Measurements from ENCODE around the gene TAF10. TPM values are rescaled to one million over a fixed set of nuclear protein-coding genes. Genes with fewer than 3 reads are reported as not detected.

Gene TAF10
- total and polyA plus RNA-seq, 2 of the 13 experiments (the other 11 are each of a cell fraction or from before 2014, with no cell fraction given) = 71.3 to 134 TPM

DNA sequence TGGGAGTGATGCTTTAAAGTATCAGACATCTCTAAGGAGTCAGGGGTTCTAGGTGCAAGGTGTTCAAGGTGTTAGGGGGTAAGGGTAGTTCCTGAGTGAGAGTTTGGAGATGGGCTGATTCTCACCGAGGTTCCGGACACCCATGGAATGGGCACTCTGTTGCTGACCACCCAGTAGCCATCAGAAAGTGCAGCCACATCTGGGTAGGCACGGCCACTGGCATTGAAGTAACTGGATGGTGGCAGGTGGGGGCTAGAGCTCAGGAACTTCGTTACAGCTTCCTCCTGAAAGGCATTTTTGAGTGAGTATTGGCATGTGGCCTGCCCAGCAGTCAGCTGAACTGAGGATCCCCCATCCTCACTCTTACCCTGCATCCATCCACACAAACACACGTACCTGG is 3.0 kb upstream of the TAF10 start (continued):
- TF ChIP-seq, protein P1, sequence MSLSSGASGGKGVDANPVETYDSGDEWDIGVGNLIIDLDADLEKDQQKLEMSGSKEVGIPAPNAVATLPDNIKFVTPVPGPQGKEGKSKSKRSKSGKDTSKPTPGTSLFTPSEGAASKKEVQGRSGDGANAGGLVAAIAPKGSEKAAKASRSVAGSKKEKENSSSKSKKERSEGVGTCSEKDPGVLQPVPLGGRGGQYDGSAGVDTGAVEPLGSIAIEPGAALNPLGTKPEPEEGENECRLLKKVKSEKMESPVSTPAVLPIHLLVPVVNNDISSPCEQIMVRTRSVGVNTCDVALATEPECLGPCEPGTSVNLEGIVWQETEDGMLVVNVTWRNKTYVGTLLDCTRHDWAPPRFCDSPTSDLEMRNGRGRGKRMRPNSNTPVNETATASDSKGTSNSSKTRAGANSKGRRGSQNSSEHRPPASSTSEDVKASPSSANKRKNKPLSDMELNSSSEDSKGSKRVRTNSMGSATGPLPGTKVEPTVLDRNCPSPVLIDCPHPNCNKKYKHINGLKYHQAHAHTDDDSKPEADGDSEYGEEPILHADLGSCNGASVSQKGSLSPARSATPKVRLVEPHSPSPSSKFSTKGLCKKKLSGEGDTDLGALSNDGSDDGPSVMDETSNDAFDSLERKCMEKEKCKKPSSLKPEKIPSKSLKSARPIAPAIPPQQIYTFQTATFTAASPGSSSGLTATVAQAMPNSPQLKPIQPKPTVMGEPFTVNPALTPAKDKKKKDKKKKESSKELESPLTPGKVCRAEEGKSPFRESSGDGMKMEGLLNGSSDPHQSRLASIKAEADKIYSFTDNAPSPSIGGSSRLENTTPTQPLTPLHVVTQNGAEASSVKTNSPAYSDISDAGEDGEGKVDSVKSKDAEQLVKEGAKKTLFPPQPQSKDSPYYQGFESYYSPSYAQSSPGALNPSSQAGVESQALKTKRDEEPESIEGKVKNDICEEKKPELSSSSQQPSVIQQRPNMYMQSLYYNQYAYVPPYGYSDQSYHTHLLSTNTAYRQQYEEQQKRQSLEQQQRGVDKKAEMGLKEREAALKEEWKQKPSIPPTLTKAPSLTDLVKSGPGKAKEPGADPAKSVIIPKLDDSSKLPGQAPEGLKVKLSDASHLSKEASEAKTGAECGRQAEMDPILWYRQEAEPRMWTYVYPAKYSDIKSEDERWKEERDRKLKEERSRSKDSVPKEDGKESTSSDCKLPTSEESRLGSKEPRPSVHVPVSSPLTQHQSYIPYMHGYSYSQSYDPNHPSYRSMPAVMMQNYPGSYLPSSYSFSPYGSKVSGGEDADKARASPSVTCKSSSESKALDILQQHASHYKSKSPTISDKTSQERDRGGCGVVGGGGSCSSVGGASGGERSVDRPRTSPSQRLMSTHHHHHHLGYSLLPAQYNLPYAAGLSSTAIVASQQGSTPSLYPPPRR (CRISPR knock-in tag; IDR thresholded peaks at IDR 0.05; ENCODE audit: borderline replicate concordance) = no peak
- TF ChIP-seq AHR (CRISPR knock-in tag; IDR thresholded peaks at IDR 0.05) = no peak
- TF ChIP-seq RBM39 (IDR thresholded peaks at IDR 0.05; ENCODE audit: low read depth, low read length, poor library complexity, severe bottlenecking) = no peak

DNA sequence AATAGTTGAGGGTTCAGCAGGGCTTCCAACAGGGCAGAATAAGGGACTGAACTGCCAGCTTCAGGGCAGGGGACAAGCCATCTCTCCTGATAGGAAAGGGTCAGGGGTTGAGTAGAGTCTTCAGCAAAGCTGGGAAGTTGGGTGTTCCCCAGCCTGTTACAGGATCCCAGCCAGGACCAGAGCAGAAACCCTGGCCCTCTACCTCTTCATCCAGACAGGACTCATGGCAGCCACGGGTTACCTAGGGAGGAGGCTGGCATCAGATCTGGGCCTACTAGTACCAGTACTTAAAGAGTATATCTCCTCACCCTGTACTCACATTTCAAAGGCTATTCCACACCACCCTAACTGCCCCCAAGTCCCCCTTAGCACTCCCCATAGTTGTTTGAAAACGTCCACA is 2.4 kb upstream of the TAF10 start:
- H3K27me3 ChIP-seq (ENCODE audit: control insufficient read depth in 1 of 2, insufficient read depth in 2 of 2, low read length in 2 of 2) = no peaks in the 10 kb centered on the region; a peak in 1 of 5 replicates
- no peak for ATAC-seq
- 90% methylated on average over 2 of the region's 2 CpGs for WGBS (ENCODE audit: low lambda C conversion rate)

More for the DNA sequence above, 2.4 kb upstream of the TAF10 start:
- Histone ChIP-seq H4K20me1 (ENCODE audit: insufficient read depth, low read length) (no peaks in the 10 kb centered on the region), H3K4me3 (replicated peaks in 1 of 3; ENCODE audit: insufficient read depth in 1 of 3, low read depth in 2 of 3, low read length in 3 of 3) (no peak overlapping the region), H3K79me2 (ENCODE audit: insufficient read depth, low read length) (peaks cover 7% of the 10 kb centered on the region), H3K9ac (ENCODE audit: insufficient read depth, low read depth, low read length) (no peak overlapping the region), H3K9me3 (ENCODE audit: low read length) (no peaks in the 10 kb centered on the region), H3K27ac (ENCODE audit: extremely low read length, insufficient read depth, low read length) (no peak overlapping the region), H3K4me1 (ENCODE audit: insufficient read depth, low read length) (peaks cover 36% of the 10 kb centered on the region), H3K4me2 (ENCODE audit: low read depth, low read length) (no peak overlapping the region), H2AFZ (ENCODE audit: low read length) (no peak overlapping the region), H3K36me3 (replicated peaks in 1 of 2; ENCODE audit: control insufficient read depth in 1 of 2, insufficient read depth in 2 of 2, low read length in 2 of 2) (peaks cover 13 to 30% of the 10 kb centered on the region in 2 experiments)
- ChIA-PET CTCF (ENCODE audit: low intra/inter-chr PET ratio, low total read pairs) (no interaction called here), POLR2A (interaction anchor here (0.6 kb wide), 1 partner anchor 71 kb away, joined by 4 read pairs; no protein-coding TSS in a partner anchor)
- TF ChIP-seq SIX1 (CRISPR knock-in tag; IDR thresholded peaks at IDR 0.05; ENCODE audit: borderline replicate concordance) (no peak), ZNF749 (CRISPR knock-in tag; IDR thresholded peaks at IDR 0.05; ENCODE audit: borderline replicate concordance) (no peak), JUND (CRISPR knock-in tag; IDR thresholded peaks at IDR 0.05) (no peak), SSRP1 (CRISPR knock-in tag; IDR thresholded peaks at IDR 0.05) (no peak), NFIC (IDR thresholded peaks at IDR 0.05; ENCODE audit: low read length) (no peak)
- FAIRE-seq (no peak), DNase-seq (ENCODE audit: low spot score) (no peak)
- intact Hi-C loops (cut with micrococcal nuclease; ENCODE audit: unreplicated experiment) (loop anchor here (5.0 kb wide), 1 partner anchor 132 kb away; the partner anchor contains the start of genes ARFIP2 and TIMM10B), in situ Hi-C loops (cut with HindIII; ENCODE audit: extremely low pct_ligation_motif_present, low pct_unique_long_range_greater_than_20kb) (no loop called here)
- BruUV-seq (replicated peaks) = no TSS peak

All from HepG2 (cell line).